ENCODE data around the gene KCTD7. TPM values are rescaled to one million over a fixed set of nuclear protein-coding genes. Genes with fewer than 3 reads are reported as not detected.
"Not testable (repeated sequence)": the region's sequence is repeated elsewhere in the genome, so short reads cannot be mapped to it uniquely, and the experiment has no call there.

The KCTD7 gene
- total and polyA plus RNA-seq, 7 donors = 3.2 to 23.3 (median 15.3) TPM

DNA sequence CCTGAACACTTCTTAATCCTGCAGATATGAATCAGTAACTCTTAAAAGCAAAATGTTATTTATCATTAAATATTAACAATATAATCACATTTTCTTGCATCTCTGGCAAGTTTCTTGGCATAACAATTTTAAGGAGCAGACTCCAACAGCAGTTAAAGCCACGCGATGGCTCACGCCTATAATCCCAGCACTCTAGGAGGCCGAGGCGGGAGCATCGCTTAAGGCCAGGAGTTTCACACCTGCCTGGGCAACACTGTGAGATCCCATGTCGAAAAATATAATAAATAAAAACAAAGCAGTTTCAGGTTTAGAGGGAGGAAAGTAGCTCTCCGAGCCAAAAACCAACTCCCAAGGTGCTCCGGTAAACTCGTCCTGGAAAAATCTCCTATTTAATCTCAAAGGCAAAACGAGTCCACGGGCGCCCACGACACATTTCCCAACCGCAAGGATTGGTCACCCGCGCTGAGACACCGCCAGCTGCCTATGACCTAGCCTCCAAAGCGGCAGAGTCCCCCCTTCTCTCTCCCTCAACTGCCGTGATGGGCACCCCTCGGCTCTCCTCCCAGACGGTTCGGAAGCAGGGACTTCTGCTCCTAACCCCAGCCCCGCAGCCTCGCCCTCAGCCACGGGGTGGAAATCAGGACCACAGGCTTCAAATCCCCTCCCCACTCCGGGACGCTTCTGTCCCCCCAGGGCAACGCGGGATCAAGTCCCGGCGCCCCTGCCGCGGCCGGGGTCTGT lies 37.5 kb upstream of the KCTD7 start:
- H3K9me3 ChIP-seq, H3K27me3 ChIP-seq, H3K36me3 ChIP-seq: not testable (repeated sequence)
- Histone ChIP-seq H3K27ac (peak overlapping the region; percentile 93 to 99 (median 96)), H3K4me3 (peak overlapping the region; percentile 71 to 94 (median 87)), H3K4me1 (peaks cover 0 to 54% (median 43%) of the 10 kb centered on the region in 4 donors)
- intact Hi-C loops (cut with DNase I) = loop anchor here (1.0 to 5.0 kb wide), 2 partner anchors 63 to 91 kb away; no protein-coding TSS in a partner anchor
- DNase-seq = peak; percentile 66
- 1 to 10% methylated on average over 35 of the region's 35 CpGs for WGBS, 2 donors

DNA sequence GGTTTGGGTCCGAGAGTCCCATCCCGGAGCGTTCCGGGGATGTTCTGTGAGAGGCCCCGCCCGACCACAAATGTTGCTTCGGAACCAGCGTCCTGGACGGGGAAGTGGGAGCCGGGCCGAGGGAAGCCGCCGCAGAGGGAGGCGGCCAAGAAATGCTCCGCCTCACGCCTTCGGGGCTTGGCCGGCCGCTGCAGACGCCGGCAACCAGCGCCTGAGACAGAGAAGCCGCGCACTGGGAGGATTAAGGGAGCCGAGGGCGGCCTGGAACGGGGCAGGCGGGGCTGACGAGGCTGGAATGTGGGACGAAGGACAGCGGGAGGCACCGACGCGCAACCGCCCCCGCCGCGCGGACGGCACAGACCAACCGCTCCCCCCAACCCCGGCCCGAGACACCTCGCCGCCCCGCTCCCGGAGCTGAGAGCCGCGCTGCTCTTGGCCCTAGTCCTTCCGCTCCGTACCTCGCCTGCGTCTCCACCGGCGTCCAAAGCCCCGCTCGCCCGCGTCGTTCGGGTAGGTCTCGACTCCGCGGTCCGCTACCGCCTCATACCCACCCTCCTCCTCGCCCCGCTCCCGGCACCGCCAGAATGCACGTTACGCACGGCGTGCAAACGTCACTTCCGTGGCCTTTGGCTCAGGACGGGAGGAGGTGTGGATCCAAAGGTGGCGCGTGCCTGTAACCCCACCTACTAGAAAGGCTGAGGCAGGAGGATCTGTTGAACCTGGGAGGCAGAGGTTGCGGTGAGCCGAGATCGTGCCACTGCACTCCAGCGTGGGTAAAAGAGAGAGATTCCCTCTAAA lies 36.7 kb upstream of the KCTD7 start:
- H3K9me3 ChIP-seq = no peaks in the 10 kb centered on the region
- H3K27me3 ChIP-seq = no peaks in the 10 kb centered on the region
- H3K27ac ChIP-seq = peak overlapping the region; percentile 93 to 99 (median 96)
- peak; percentile 97 for DNase-seq
- no peaks in the 10 kb centered on the region for H3K36me3 ChIP-seq
- H3K4me1 ChIP-seq = peaks cover 0 to 46% (median 42%) of the 10 kb centered on the region in 4 donors
- peak overlapping the region; percentile 71 to 94 (median 87) for H3K4me3 ChIP-seq
- intact Hi-C loops (cut with DNase I) = loop anchor here (1.0 to 5.0 kb wide), 3 partner anchors 36 to 90 kb away; partner anchors contain the start of gene KCTD7
- TF ChIP-seq, protein P1, sequence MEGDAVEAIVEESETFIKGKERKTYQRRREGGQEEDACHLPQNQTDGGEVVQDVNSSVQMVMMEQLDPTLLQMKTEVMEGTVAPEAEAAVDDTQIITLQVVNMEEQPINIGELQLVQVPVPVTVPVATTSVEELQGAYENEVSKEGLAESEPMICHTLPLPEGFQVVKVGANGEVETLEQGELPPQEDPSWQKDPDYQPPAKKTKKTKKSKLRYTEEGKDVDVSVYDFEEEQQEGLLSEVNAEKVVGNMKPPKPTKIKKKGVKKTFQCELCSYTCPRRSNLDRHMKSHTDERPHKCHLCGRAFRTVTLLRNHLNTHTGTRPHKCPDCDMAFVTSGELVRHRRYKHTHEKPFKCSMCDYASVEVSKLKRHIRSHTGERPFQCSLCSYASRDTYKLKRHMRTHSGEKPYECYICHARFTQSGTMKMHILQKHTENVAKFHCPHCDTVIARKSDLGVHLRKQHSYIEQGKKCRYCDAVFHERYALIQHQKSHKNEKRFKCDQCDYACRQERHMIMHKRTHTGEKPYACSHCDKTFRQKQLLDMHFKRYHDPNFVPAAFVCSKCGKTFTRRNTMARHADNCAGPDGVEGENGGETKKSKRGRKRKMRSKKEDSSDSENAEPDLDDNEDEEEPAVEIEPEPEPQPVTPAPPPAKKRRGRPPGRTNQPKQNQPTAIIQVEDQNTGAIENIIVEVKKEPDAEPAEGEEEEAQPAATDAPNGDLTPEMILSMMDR (IDR thresholded peaks at IDR 0.05) = no peak
- TF ChIP-seq POLR2AphosphoS5 (IDR thresholded peaks at IDR 0.05) (peak; percentile 100), EP300 (IDR thresholded peaks at IDR 0.05) (peak in 2 of 4 donors; percentile 20 to 56), POLR2A (IDR thresholded peaks at IDR 0.05) (peak; percentile 97 to 98)
- 0 to 1% methylated on average over 83 of the region's 83 CpGs for whole genome bisulfite sequencing, 2 donors

DNA sequence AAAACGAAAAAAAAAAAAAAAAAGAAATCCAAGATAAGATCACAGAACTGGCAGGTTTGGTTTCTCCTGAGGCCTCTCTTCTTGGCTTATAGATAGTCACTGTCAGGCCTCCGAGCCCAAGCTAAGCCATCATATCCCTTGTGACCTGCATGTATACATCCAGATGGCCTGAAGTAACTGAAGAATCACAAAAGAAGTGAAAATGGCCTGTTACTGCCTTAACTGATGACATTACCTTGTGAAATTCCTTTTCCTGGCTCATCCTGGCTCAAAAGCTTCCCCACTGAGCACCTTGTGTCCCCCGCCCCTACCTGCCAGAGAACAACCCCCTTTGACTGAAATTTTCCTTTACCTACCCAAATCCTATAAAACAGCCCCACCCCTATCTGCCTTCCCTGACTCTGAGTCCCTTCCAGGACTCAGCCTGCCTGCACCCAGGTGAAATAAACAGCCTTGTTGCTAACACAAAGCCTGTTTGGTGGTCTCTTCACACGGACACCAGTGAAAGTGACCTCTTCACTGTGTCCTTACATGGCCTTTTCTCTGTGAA lies 36.0 kb upstream of the KCTD7 start:
- H3K27ac ChIP-seq = peak overlapping the region; percentile 93 to 99 (median 96)
- 16 to 29% methylated on average over 4 of the region's 4 CpGs for WGBS, 2 donors
- peak overlapping the region; percentile 71 to 94 (median 87) for H3K4me3 ChIP-seq
- not testable (repeated sequence) for H3K9me3 ChIP-seq, H3K27me3 ChIP-seq, H3K36me3 ChIP-seq
- peak; percentile 45 for DNase-seq
- intact Hi-C loops (cut with DNase I) = loop anchor here (1.0 to 5.0 kb wide), 2 partner anchors 36 to 90 kb away; partner anchors contain the start of gene KCTD7
- H3K4me1 ChIP-seq = peaks cover 0 to 41% (median 37%) of the 10 kb centered on the region in 4 donors

DNA sequence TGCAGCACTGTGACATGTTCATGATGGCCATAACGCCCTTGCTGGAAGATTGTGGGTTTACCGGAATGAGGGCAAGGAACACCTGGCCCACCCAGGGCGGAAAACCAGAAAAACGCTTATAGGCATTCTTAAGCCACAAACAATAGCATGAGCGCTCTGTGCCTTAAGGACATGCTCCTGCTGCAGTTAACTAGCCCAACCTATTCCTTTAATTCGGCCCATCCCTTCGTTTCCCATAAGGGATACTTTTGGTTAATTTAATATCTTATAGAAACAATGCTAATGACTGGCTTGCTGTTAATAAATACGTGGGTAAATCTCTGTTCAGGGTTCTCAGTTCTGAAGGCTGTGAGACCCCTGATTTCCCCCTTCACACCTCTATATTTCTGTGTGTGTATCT lies 34.6 kb upstream of the KCTD7 start:
- WGBS, 2 donors = 95 to 96% methylated on average over 8 of the region's 8 CpGs
- peaks cover 0 to 27% (median 25%) of the 10 kb centered on the region in 4 donors for H3K4me1 ChIP-seq
- H3K36me3 ChIP-seq, H3K27me3 ChIP-seq, H3K9me3 ChIP-seq, H3K27ac ChIP-seq, H3K4me3 ChIP-seq, DNase-seq: not testable (repeated sequence)
- intact Hi-C loops (cut with DNase I) = loop anchor here (5.0 kb wide), 1 partner anchor 88 kb away; no protein-coding TSS in a partner anchor

DNA sequence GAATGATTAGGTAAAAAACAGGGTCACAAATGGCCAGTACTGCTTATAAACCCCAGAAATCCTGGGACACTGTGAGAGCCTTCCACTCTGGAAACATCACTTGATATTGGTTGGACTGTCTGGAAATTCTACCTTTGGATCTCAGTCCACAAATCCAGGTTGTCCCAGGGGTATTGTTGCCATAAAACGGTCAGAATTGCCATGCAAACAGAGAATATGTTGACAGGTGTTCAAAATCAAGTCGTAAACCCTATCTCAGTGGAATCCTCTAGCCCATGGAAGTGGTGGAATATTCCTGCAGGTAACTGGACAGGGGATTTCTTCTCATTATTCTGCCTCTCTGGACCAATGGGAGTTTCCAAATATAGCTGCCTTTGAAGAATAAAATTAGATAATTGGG lies 31.2 kb upstream of the KCTD7 start:
- no peak for DNase-seq
- Histone ChIP-seq H3K36me3 (no peaks in the 10 kb centered on the region), H3K27ac (no peak overlapping the region), H3K4me1 (peaks cover 0 to 6% (median 5%) of the 10 kb centered on the region in 4 donors), H3K27me3 (no peaks in the 10 kb centered on the region), H3K9me3 (no peaks in the 10 kb centered on the region), H3K4me3 (no peak overlapping the region)
- intact Hi-C loops (cut with DNase I) = no loop called here
- TF ChIP-seq POLR2A (IDR thresholded peaks at IDR 0.05) = no peak
- TF ChIP-seq, protein P1 (IDR thresholded peaks at IDR 0.05) = no peak
- 11 to 52% methylated on average over 2 of the region's 2 CpGs for WGBS, 2 donors

GRCh38 chr7:66602159-66602558 lies 26.5 kb upstream of the KCTD7 start:
- 90 to 91% methylated on average over 3 of the region's 3 CpGs for WGBS, 2 donors
- intact Hi-C loops (cut with DNase I) = no loop called here
- DNase-seq = peak; percentile 12
- TF ChIP-seq POLR2AphosphoS5 (IDR thresholded peaks at IDR 0.05) (no peak), EP300 (IDR thresholded peaks at IDR 0.05) (no peak), POLR2A (IDR thresholded peaks at IDR 0.05) (no peak)
- TF ChIP-seq, protein P1 (IDR thresholded peaks at IDR 0.05) = no peak
- Histone ChIP-seq H3K9me3 (no peaks in the 10 kb centered on the region), H3K27me3 (no peaks in the 10 kb centered on the region), H3K27ac (no peak overlapping the region), H3K36me3 (no peaks in the 10 kb centered on the region), H3K4me1 (no peaks in the 10 kb centered on the region), H3K4me3 (no peak overlapping the region)

Measured in sigmoid colon (tissue), 7 donors.